Kasumi-1 (cell line): Measurements from ENCODE around the gene SHANK3.
A peak's percentile ranks its signal among the peaks of the same experiment; 100 is the strongest.
"Not testable (repeated sequence)": the region's sequence is repeated elsewhere in the genome, so short reads cannot be mapped to it uniquely, and the experiment has no call there.

ENCODE experiments used
- DNase-seq, 2 experiments: peaks; one replicate each; lab custom pipeline; 2025; lab: John Stamatoyannopoulos, UW

SHANK3 gene

GRCh38 chr22:50672471-50673230, at the start of gene SHANK3:
Gene SHANK3 (plus strand): TSS chr22:50672823.
- peak; percentile 88 to 89 for DNase-seq

GRCh38 chr22:50624347-50625130, 48.1 kb upstream of the SHANK3 start:
- no peak for DNase-seq

GRCh38 chr22:50625131-50625567, 47.5 kb upstream of the SHANK3 start:
- DNase-seq, result no peak

- DNase-seq, result no peak
Observed at GRCh38 chr22:50625568-50626313, 46.9 kb upstream of the SHANK3 start.

- no peak for DNase-seq
Observed at GRCh38 chr22:50626314-50626849, 46.2 kb upstream of the SHANK3 start.

- no peak for DNase-seq
Observed at GRCh38 chr22:50626850-50627641, 45.6 kb upstream of the SHANK3 start.

GRCh38 chr22:50627642-50628542, 44.7 kb upstream of the SHANK3 start, which contains the start of gene ARSA:
Gene ARSA (minus strand): TSS chr22:50628152. CDS start chr22:50627779, 373 bp downstream.
- DNase-seq, result peak; percentile 73 to 75

- DNase-seq, result no peak
Observed at GRCh38 chr22:50628543-50629134, 44.0 kb upstream of the SHANK3 start.

- no peak for DNase-seq
Observed at GRCh38 chr22:50630376-50630775, 42.2 kb upstream of the SHANK3 start.

GRCh38 chr22:50633086-50633485, 39.5 kb upstream of the SHANK3 start:
- DNase-seq, result no peak

- DNase-seq, result no peak
Observed at GRCh38 chr22:50633771-50634170, 38.9 kb upstream of the SHANK3 start.

- DNase-seq, result no peak
Observed at GRCh38 chr22:50635591-50635990, 37.0 kb upstream of the SHANK3 start.

GRCh38 chr22:50640296-50640695, 32.3 kb upstream of the SHANK3 start:
- DNase-seq, result not testable (repeated sequence)

GRCh38 chr22:50640857-50641647, 31.6 kb upstream of the SHANK3 start:
- no peak for DNase-seq

- no peak for DNase-seq
Observed at GRCh38 chr22:50641696-50642607, 30.7 kb upstream of the SHANK3 start.

- not testable (repeated sequence) for DNase-seq
Observed at GRCh38 chr22:50643021-50643820, 29.4 kb upstream of the SHANK3 start.

- not testable (repeated sequence) for DNase-seq
Observed at GRCh38 chr22:50643821-50644101, 28.9 kb upstream of the SHANK3 start.
